Brain pericyte (primary cell): ENCODE results near the gene PDZD7.

Experiments
- DNase-seq: peaks from one replicate; pipeline ENCODE4 v3.0.0-alpha.2; 2012; ENCODE audit warnings: low read depth, low spot score

The PDZD7 gene

GRCh38 chr10:101002456-101002855 is 28.5 kb downstream of the PDZD7 start:
- no peak for DNase-seq

DNA sequence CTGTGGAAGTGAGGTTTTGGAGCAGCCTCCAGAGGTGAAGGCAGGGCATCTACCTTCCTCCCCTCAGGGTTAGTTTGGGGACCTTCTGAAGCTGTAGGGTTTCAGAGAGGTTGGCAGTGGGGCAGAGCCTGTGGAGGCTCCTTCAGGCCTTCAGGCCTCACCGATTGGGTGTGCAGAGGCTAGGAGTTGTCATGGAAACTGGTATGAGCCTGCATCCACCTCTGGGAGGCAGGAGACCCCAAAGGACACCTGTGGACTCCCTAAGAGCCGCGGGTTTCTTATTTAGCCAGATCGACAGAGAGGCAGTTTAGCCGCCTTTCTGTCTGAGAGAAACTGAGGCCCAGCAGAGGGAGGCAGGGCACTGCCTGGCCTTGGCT is 29.3 kb downstream of the PDZD7 start:
- DNase-seq = no peak

DNA sequence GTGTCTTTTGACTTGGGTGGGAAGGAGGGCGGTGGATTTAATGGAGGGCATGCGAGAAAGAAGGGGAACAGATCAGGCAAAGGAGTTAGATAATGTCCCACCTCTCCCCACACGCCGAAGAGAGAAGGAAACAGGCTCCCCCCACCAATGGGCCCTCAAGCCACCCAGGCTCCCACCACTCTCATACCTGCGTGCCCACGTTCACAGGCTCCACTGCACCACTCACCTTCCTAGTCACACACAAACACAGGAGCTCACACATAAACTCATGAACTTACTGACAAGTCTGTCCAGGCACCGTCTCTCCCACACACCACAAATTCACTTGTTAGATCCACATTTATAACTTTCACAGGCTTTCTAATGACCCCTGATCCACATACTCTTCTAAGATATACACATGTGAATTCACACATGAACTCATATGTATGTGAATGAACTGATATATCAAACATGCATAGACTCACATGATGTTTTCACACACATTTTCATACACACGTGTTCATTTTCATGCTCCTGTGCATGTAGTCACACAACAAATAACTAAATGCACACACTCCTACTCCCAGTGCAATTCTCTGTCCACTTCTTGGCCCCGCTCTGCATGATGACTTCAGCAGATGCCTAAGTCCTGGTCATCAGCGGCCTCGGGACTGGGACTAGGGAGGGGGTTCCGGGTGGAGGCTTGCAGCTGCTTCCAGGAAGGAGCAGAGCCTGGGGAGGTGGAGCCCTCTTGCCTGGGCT is 29.8 kb downstream of the PDZD7 start:
- no peak for DNase-seq

DNA sequence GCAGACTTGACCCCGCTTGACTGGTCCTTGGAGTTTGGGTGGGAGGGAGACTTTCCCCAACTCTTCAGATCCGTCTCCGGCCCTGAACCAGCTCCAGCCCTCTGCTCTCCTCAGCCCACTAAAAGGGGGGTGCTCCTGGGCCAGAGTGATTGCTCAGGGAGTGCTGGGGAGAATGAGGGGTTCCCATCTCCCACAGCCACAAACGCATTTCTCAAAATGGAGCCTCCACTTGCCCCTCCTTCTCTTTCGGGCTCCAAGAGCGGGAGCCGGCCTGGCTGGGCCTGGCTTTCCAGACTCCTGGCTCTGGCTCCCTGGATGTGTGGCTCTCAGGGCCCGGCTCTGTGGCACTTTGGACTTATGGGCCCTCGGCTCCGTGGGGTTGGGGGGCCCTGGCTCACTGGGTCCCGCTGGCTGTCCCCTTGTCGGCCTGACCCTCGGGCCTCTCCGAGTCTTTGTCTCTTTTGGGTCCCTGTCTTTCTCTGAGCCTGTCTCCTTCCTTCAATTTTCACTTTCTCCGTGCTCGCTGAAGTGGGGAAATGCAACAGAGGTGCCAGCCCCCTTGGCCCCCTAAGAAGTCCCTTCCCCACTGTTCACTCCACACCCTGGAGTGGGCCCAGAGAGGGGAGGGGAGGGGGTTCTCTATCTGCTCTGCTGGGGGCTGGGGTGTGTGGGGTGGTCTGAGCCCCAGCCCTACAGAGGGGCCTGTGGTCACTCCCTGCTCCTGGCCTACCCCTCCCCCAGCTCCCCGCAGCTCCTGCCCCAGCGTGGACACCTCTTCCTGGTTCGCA is 30.6 kb downstream of the PDZD7 start:
- DNase-seq = no peak

GRCh38 chr10:100999742-101000126 is 31.2 kb downstream of the PDZD7 start, which contains the start of gene LZTS2:
TSS of gene LZTS2 (plus strand) at chr10:100999808. CDS start at chr10:101002539, 2,731 bp downstream.
- DNase-seq = no peak

DNA sequence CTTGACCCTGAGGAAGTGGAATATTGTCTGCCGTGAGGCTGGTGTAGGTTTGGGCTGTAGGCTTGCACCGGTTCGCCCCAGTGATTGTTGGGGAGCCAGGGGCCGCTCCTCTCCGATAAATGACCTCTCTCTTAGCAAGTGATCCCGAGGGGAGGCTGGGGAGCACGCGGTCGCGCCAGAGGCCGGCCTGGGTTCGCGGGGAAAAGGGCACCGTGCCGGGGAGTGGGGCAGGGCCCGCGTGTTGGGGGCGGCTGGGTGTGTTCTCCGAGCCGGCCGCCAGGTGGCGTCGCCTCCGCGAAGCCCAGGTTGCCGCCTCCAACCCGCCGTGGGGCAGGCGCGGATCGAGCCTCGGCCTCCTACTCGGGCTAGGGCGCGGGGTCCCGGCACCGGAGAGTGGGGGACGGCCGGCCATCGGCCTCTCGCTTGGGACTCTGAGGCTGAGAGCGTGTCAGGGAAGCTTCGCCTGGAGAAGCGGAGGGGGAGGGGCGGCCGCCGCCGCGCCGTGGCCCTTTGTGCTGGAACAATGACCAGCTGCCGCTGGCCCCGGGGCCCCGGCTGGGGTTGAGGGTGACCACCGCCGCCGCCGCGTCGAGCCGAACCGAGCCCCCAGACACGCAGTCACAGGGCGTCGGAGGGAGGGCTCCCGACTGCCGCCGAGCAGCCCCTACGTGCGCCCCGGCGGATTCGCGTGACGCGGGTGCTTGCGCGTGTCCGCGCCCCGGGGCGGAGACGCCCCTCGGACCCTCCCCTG is 31.8 kb downstream of the PDZD7 start:
- DNase-seq = no peak

DNA sequence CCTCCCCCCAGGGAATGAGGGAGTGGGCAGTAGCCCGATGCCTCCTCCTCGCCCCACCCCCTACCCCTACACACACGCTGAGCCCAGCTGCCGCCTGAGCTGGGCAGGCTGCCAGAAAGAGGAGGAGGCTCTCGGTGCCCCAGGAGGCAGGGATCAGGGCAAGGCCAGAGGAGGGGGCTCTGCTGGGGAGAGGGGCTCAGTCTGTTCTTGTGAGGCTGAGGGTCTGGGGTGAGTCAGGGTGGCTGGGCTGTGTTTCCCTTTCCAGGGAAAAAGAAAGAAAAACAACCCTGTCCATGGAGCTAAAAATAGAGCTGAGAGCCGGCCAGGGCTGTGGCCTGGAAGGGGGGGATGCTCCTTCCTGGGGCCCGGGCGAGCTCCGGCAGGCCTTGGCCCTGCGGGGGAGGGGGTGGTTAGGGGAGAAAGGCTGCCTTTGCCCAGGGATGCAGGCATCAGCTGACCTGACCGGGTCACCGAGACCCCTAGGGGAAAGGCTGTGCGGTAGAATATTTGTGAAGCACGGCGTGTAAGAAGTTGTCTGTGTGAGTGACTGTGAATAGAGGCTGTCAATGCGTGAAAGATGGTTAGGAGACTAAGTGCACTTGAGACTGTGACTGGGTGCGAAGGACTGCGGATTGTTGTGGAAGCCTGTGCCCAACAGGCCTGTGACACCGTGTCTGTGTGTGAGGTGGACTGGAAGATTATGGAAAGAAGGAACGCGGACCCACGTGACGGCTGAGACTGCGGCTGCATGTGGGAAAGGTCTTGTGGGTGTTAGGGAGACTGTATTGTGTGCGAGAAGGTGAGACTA is 32.5 kb downstream of the PDZD7 start:
- DNase-seq = peak; percentile 90

DNA sequence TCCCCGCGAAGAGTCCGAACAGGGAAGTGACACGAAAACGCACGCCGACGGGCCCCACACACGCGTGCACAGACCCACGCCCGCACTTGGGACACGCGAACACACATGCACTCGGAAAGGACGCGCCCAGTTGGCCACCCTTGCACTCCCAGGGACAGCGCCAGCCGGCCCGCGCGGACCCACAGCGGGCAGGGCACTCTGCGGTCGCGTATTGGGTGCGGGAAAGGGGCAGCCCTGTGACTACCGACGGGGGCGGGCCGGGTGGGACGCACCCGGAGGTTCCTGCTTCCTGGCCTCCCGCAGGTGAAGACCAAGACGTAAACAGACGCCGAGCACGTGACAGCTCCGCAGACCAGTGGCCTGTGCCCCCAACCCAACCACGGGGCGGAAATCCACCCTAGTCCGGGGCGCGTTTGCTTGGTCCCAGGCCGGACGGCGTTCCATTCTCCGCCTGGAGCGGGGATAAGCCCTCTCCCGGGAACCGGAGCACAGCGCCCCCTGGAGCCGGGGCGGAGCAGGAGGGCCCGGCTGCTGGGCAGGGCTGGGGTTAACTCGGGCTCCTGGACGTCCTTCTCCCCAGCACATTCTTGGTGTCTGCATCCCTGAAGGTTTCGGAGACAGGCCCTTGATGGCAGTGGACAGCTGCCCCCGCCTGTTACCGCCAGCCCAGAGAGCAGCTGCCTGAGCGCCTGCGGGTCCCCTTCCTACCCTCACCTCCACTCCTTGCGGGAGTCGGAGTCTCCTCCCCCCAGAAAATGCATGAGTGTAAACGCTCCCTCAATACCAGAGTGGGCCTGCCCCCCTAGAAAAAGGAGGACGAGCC is 33.4 kb downstream of the PDZD7 start:
- DNase-seq = peak; percentile 47

GRCh38 chr10:100996678-100997359 is 34.1 kb downstream of the PDZD7 start:
- DNase-seq = no peak

DNA sequence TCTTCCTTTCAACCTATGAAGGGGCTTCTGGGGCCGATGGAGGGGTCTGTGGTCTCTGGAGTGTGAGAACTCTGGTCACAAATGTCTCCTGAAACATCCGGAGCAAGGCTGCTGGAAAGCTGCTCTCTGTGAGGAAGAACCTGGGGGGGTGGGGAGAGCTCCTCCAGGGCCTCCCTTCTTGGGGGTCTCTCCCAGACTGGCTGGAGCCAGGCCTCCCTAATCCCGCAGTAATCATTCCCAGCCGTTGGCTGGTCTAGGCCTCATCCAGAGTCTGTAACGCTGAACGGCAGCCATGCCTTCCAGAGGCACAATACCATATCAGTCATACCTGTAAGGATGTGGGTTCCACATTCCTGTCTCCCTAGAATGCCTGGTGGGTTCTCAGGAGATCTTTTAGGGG is 35.7 kb downstream of the PDZD7 start:
- DNase-seq = no peak

DNA sequence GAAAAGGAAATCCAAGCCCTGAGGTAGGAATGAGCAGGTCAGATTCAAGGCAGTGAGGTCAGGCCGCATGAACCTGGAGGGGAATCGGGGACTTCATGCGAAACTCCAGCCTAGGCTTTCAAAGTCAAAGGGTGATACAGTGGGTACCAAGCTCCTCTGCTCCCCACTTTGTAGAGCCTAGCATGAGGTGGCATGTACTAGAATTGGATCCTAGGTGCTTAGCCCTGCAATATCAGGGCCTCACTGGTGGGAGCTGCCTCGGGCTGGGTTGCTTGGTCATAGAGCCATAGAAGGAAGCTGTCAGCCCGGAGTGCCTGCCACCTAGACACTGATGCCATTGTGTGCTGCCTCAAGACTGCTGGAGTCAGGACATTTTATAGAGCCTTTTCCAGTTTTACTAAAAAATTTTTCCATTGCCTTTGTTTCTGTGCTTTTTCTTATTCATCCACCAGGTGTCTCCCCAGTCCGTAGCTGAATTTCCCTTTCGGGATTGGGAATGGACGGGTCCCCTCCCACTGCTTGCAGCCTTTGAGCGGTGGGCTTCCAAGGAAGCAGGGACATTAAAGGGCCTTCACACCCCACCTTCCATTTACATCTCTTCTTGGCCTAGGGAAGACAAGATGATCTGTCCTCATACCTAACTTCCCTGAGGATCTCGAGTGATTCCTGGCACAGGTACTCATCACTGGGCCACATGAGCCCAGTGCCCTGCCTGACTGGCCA is 36.8 kb downstream of the PDZD7 start:
- no peak for DNase-seq

DNA sequence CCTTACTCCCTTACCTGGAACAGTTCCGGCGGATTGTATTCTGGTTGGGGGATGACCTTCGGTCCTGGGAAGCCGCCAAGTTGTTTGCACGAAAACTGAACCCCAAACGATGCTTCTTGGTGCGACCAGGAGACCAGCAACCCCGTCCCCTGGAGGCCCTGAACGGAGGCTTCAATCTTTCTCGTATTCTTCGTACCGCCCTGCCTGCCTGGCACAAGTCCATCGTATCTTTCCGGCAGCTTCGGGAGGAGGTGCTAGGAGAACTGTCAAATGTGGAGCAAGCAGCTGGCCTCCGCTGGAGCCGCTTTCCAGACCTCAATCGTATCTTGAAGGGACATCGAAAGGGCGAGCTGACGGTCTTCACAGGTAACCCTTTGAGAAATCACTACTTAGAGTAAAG is 41.8 kb downstream of the PDZD7 start:
- DNase-seq = no peak

DNA sequence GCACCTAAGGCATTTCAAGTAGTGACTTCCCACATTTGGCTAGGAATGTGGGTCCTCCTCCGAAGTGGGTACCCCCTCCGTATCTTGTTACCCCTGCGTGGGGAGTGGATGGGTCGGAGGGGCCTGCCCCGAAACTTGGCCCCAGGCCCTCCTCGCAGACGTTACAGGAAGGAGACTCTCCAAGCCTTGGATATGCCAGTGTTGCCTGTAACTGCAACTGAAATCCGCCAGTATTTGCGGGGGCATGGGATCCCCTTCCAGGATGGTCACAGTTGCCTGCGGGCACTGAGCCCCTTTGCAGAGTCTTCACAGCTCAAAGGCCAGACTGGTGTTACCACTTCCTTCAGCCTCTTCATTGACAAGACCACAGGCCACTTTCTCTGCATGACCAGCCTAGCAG is 42.8 kb downstream of the PDZD7 start:
- DNase-seq = no peak

- no peak for DNase-seq
Observed at GRCh38 chr10:100987685-100988049, 43.3 kb downstream of the PDZD7 start.

DNA sequence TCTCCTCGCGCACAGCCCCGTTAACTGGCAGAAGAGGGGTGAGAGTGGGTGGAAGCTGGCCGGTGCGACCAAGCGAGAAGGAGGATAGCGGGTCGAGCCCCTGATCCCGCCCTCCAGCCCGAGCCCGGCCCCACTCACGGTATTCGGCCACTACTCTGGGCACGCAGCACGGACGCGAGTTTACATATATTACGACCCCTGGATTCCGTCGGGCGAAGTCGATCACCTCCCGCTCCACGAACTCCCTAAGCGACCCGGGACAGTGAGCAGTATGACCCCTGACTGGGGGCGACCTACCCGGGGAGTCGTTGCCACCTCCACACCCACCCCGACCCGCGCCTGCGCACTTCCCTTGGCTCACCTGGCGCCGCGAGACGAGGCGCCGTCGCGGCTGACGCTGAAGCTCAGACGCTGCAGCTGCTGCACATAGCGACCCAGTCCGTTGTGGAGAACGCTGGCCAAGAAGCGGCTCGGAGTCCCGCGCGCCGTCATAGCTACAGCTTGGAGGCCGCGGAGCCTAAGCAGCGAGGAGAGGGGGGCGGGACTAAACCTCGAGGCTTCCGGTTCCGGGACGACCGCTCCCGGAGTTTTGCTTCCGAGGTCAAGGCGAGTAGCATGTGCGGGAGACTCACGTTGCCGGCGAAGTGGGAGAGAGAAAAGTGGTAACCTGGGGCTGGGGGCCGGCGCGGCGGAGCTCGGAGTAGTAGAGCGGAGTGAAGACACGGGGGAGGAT is 43.8 kb downstream of the PDZD7 start, which contains the start of the genes MRPL43 and TWNK:
Gene MRPL43 (minus strand): TSS at position 546 of the 733 bp plus-strand sequence. CDS start 54 bp downstream, at position 492.
Gene TWNK (plus strand): TSS at position 592 of the 733 bp plus-strand sequence. CDS start 668 bp downstream, outside the sequence.
- DNase-seq = no peak

- DNase-seq = no peak
Observed at GRCh38 chr10:100986623-100986951, 44.3 kb downstream of the PDZD7 start.

- DNase-seq = no peak
Observed at GRCh38 chr10:100985336-100985735, 45.6 kb downstream of the PDZD7 start.

DNA sequence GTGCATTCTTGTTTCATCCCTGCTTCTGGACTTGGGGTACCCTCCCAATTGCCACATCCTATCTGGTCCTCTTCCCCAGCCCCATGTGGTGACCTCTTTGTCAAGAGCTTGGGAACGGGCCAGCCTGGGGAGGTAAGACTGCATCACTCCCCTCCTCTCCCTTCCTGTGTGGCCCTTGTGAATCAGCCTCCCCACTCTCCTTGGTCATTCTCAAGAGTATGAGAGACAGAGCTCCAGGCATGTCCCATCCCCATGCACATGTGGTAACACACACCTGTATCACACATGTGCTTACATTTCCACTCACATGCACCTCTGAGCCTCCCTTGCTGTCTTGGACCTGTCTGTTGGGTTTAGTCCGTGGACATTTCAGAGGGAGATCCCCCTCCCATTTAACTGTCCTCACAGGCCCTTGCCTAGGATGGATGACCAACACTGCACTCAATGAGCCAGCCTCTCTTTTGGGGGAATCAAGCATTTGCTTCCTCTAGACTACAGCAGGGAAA is 46.2 kb downstream of the PDZD7 start:
- no peak for DNase-seq
